ENCODE data around the gene ZNF783.
A peak's percentile ranks its signal among the peaks of the same experiment; 100 is the strongest.
"Not testable (repeated sequence)": the region's sequence is repeated elsewhere in the genome, so short reads cannot be mapped to it uniquely, and the experiment has no call there.

Gene ZNF783

GRCh38 chr7:149261829-149262617 lies at the start of gene ZNF783:
Gene ZNF783 (plus strand): TSS chr7:149262196. CDS start chr7:149262334, 138 bp downstream.
- H3K4me3 Mint-ChIP-seq = peak within 1 kb of the TSS; percentile 89
- H3K9me3 Mint-ChIP-seq = no peaks in the 10 kb centered on the region
- H3K36me3 Mint-ChIP-seq = peaks cover 26% of the 10 kb centered on the region
- ATAC-seq = peak; percentile 96
- peak within 1 kb of the TSS; percentile 91 for H3K27ac Mint-ChIP-seq
- no peaks in the 10 kb centered on the region for H3K27me3 Mint-ChIP-seq
- peaks cover 35% of the 10 kb centered on the region for H3K4me1 Mint-ChIP-seq

DNA sequence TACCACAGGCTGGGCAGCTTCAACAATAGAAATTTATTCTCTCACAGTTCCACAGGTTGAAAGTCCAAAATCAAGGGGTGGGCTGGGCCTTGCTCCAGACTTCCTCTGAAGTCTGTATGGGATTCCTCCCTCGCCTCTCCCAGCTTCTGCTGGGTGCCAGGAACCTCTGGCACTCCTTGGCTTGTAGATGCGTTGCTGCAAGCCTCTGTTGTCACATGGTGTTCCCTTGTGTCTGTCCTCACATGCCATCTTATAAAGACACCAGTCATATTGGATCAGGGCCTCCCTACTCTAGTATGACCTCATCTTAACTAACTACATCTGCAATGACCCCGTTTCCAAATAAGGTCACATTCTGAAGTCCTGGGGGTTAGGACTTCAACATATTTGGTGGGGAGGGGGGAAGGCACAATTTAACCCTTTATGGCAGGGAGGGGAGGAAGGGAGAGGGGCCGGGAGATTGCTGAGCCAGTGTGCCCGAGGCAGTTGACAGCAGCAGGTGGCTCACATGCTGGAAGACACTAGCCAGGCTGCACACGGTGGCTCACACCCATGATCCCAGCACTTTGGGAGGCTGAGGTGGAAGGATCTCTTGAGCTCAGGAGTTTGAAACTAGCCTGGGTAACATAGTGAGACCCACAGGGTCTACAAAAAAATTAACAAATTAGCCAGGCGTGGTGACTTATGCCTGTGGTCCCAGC lies 47.8 kb upstream of the ZNF783 start:
- H3K27me3 Mint-ChIP-seq = no peaks in the 10 kb centered on the region
- H3K36me3 Mint-ChIP-seq = peaks cover 80% of the 10 kb centered on the region
- no peak overlapping the region for H3K27ac Mint-ChIP-seq
- H3K9me3 Mint-ChIP-seq = no peaks in the 10 kb centered on the region
- ATAC-seq = no peak
- no peaks in the 10 kb centered on the region for H3K4me1 Mint-ChIP-seq
- no peak overlapping the region for H3K4me3 Mint-ChIP-seq

DNA sequence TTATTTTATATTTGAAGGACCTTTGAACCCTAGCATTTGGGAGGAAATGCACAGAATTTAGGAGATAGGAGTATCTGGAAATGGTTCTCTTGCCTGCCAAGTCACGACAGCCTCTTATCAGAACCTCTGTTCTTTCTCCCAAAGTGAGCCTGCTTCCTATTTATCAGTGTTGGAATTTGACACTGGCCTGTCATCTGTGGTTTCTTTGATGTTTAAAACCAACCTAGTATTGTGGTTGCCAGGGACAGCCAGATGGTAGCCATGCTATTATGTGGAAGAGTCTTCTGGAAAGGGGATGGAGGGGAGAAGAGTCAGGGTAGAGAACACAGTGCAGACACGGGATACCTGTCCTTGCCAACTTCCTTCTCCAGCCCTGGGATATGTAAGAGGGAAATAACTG lies 45.6 kb upstream of the ZNF783 start:
- H3K27me3 Mint-ChIP-seq = no peaks in the 10 kb centered on the region
- peaks cover 73% of the 10 kb centered on the region for H3K36me3 Mint-ChIP-seq
- H3K9me3 Mint-ChIP-seq = no peaks in the 10 kb centered on the region
- H3K4me3 Mint-ChIP-seq = no peak overlapping the region
- H3K4me1 Mint-ChIP-seq = no peaks in the 10 kb centered on the region
- no peak for ATAC-seq
- H3K27ac Mint-ChIP-seq = no peak overlapping the region

DNA sequence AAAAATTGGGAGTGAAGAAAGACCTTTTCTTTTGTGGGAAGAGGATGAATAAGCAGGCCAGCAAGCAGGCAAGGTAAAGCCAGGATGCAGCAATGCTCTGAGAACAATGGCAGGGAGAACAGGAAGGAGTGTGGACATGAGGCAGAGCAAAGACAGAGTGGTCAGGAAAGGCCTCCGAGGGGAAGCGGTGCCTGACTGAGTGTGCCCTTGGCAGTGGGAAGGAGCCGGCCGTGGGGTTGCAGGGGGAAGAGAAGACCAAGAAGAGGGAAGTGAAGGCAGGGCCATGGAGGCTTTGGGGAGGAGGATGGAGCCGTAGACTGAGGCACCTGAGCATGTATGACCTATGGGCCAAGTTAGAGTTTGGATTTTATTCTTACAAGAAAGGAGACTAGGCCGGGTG lies 44.4 kb upstream of the ZNF783 start:
- Mint-ChIP-seq H3K36me3 (peaks cover 74% of the 10 kb centered on the region), H3K27ac (no peak overlapping the region), H3K4me3 (no peak overlapping the region), H3K9me3 (no peaks in the 10 kb centered on the region), H3K27me3 (no peaks in the 10 kb centered on the region), H3K4me1 (no peaks in the 10 kb centered on the region)
- ATAC-seq = no peak

- no peaks in the 10 kb centered on the region for H3K9me3 Mint-ChIP-seq
- H3K36me3 Mint-ChIP-seq = peaks cover 75% of the 10 kb centered on the region
- no peak for ATAC-seq
- no peaks in the 10 kb centered on the region for H3K27me3 Mint-ChIP-seq
- no peak overlapping the region for H3K4me3 Mint-ChIP-seq
- H3K27ac Mint-ChIP-seq = no peak overlapping the region
- no peaks in the 10 kb centered on the region for H3K4me1 Mint-ChIP-seq
Observed at GRCh38 chr7:149218469-149219420, 43.3 kb upstream of the ZNF783 start.

- no peak for ATAC-seq
- no peaks in the 10 kb centered on the region for H3K9me3 Mint-ChIP-seq
- H3K4me3 Mint-ChIP-seq = no peak overlapping the region
- no peaks in the 10 kb centered on the region for H3K4me1 Mint-ChIP-seq
- H3K36me3 Mint-ChIP-seq = peaks cover 76% of the 10 kb centered on the region
- no peaks in the 10 kb centered on the region for H3K27me3 Mint-ChIP-seq
- no peak overlapping the region for H3K27ac Mint-ChIP-seq
Observed at GRCh38 chr7:149220534-149220933, 41.5 kb upstream of the ZNF783 start.

GRCh38 chr7:149223176-149223575 lies 38.8 kb upstream of the ZNF783 start:
- H3K9me3 Mint-ChIP-seq = no peaks in the 10 kb centered on the region
- H3K4me1 Mint-ChIP-seq = no peaks in the 10 kb centered on the region
- H3K36me3 Mint-ChIP-seq = peaks cover 64% of the 10 kb centered on the region
- no peak for ATAC-seq
- H3K4me3 Mint-ChIP-seq = no peak overlapping the region
- no peaks in the 10 kb centered on the region for H3K27me3 Mint-ChIP-seq
- H3K27ac Mint-ChIP-seq = no peak overlapping the region

- no peaks in the 10 kb centered on the region for H3K4me1 Mint-ChIP-seq
- ATAC-seq = peak; percentile 64
- no peaks in the 10 kb centered on the region for H3K27me3 Mint-ChIP-seq
- H3K27ac Mint-ChIP-seq = no peak overlapping the region
- H3K4me3 Mint-ChIP-seq = no peak overlapping the region
- H3K36me3 Mint-ChIP-seq = peaks cover 59% of the 10 kb centered on the region
- no peaks in the 10 kb centered on the region for H3K9me3 Mint-ChIP-seq
Observed at GRCh38 chr7:149223761-149224160, 38.2 kb upstream of the ZNF783 start.

DNA sequence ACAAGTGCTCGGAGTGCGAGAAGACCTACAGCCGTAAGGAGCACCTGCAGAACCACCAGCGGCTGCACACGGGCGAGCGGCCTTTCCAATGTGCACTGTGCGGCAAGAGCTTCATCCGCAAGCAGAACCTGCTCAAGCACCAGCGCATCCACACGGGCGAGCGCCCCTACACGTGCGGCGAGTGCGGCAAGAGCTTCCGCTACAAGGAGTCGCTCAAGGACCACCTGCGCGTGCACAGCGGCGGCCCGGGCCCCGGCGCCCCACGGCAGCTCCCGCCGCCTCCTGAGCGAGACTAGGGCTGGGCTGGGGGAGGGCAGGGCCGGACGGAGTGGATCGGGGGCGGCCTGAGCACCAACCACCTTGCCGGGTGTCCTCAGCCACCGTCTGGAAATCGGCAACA lies 37.6 kb upstream of the ZNF783 start:
- Mint-ChIP-seq H3K9me3 (no peaks in the 10 kb centered on the region), H3K4me3 (no peak overlapping the region), H3K36me3 (peaks cover 54% of the 10 kb centered on the region), H3K4me1 (no peaks in the 10 kb centered on the region), H3K27me3 (no peaks in the 10 kb centered on the region), H3K27ac (no peak overlapping the region)
- ATAC-seq = peak; percentile 9

DNA sequence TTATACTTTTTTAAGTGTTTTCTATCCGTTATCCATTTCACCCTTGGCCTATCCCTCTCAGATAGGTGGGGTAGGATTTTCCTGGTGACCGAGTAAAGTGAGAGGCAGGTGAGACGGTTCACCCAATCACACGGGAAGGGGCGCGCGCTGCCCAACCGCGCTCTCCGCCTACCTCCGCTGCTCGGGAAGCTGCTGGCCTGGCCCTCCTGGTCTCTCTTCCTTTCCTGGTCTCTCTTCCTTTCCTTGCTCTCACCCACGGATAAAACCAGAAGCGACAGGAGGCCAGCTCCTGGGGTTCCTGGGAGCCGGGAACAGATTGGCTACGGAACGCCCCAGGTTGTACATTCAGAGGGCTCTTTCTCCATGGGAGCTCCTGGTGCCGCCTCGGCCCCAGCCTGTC lies 36.9 kb upstream of the ZNF783 start:
- Mint-ChIP-seq H3K9me3 (no peaks in the 10 kb centered on the region), H3K36me3 (peaks cover 46% of the 10 kb centered on the region), H3K27me3 (no peaks in the 10 kb centered on the region), H3K4me3 (no peak overlapping the region), H3K27ac (no peak overlapping the region), H3K4me1 (no peaks in the 10 kb centered on the region)
- no peak for ATAC-seq

- no peaks in the 10 kb centered on the region for H3K27me3 Mint-ChIP-seq
- no peak overlapping the region for H3K27ac Mint-ChIP-seq
- no peak for ATAC-seq
- H3K4me1 Mint-ChIP-seq = no peaks in the 10 kb centered on the region
- no peaks in the 10 kb centered on the region for H3K9me3 Mint-ChIP-seq
- no peak overlapping the region for H3K4me3 Mint-ChIP-seq
- H3K36me3 Mint-ChIP-seq = peaks cover 46% of the 10 kb centered on the region
Observed at GRCh38 chr7:149225656-149226055, 36.3 kb upstream of the ZNF783 start.

- H3K4me3 Mint-ChIP-seq, ATAC-seq, H3K4me1 Mint-ChIP-seq, H3K9me3 Mint-ChIP-seq, H3K27me3 Mint-ChIP-seq, H3K27ac Mint-ChIP-seq: not testable (repeated sequence)
- peaks cover 41% of the 10 kb centered on the region for H3K36me3 Mint-ChIP-seq
Observed at GRCh38 chr7:149226366-149226765, 35.6 kb upstream of the ZNF783 start.

GRCh38 chr7:149226840-149227494 lies 35.0 kb upstream of the ZNF783 start:
- H3K4me3 Mint-ChIP-seq = no peak overlapping the region
- H3K9me3 Mint-ChIP-seq = no peaks in the 10 kb centered on the region
- peaks cover under 1% of the 10 kb centered on the region for H3K27me3 Mint-ChIP-seq
- no peak overlapping the region for H3K27ac Mint-ChIP-seq
- no peaks in the 10 kb centered on the region for H3K4me1 Mint-ChIP-seq
- no peak for ATAC-seq
- peaks cover 35% of the 10 kb centered on the region for H3K36me3 Mint-ChIP-seq

- Mint-ChIP-seq H3K27ac (no peak overlapping the region), H3K36me3 (peaks cover 24% of the 10 kb centered on the region), H3K9me3 (no peaks in the 10 kb centered on the region), H3K27me3 (peaks cover 14% of the 10 kb centered on the region), H3K4me1 (no peaks in the 10 kb centered on the region), H3K4me3 (no peak overlapping the region)
- ATAC-seq = no peak
Observed at GRCh38 chr7:149228831-149229471, 33.0 kb upstream of the ZNF783 start.
